PC-3 (cell line): ENCODE data around the gene PRSS33. TPM values are rescaled to one million over a fixed set of nuclear protein-coding genes. Genes with fewer than 3 reads are reported as not detected.

Experiments used
- ATAC-seq: fragments of 200-7000 bp; cut with Tn5 transposase; 2 replicates; pipeline ENCODE4 v1.9.1; 2020; ENCODE audit warnings: mild to moderate bottlenecking, moderate library complexity
- BruUV-seq: library from RNA; stranded (reverse); fragments of 400-500 nt; replicated peaks from 2 replicates; lab custom pipeline; 2021; lab: Mats Ljungman, UMichigan
- CTCF ChIA-PET: fragments of 300-600 bp; sonication (Branson Sonifier 250); formaldehyde crosslinking; loops from one replicate; lab custom pipeline; 2022; ENCODE audit warnings: antibody characterized with exemption; lab: Charles Lee
- POLR2A ChIA-PET: fragments of 300-600 bp; sonication (Branson Sonifier 250); formaldehyde crosslinking; loops from one replicate; lab custom pipeline; 2022; ENCODE audit warnings: antibody characterized with exemption; ENCODE audit not compliant: unreplicated experiment; lab: Charles Lee
- DNase-seq: peaks from one replicate; pipeline ENCODE4 v3.0.0-alpha.2; 2015
- H2AFZ ChIP-seq: fragments of 300-600 bp; sonication (generic); 2 replicates; pipeline ENCODE4 v1.6.0; 2016; ENCODE audit warnings: antibody characterized with exemption, low read length
- H3F3A ChIP-seq: fragments of 300-600 bp; sonication (generic); one replicate; pipeline ENCODE4 v1.6.0; 2017; ENCODE audit warnings: antibody characterized with exemption, low read length, control low read depth, mild to moderate bottlenecking; ENCODE audit not compliant: unreplicated experiment
- H3K27ac ChIP-seq: fragments of 300-600 bp; sonication (generic); 2 replicates; pipeline ENCODE4 v1.5.1; 2016; ENCODE audit warnings: mild to moderate bottlenecking, low read length
- H3K27me3 ChIP-seq: fragments of 300-600 bp; sonication (generic); 2 replicates; pipeline ENCODE4 v1.6.1; 2016; ENCODE audit warnings: low read length, mixed read lengths
- H3K36me3 ChIP-seq: fragments of 300-600 bp; sonication (generic); 2 replicates; pipeline ENCODE4 v1.6.1; 2016; ENCODE audit warnings: low read depth, mixed run types, low read length, mixed read lengths
- H3K4me1 ChIP-seq: fragments of 300-600 bp; sonication (generic); 2 replicates; pipeline ENCODE4 v1.5.1; 2016; ENCODE audit warnings: low read length; ENCODE audit not compliant: insufficient read depth
- H3K4me2 ChIP-seq: fragments of 300-600 bp; sonication (generic); 2 replicates; pipeline ENCODE4 v1.6.0; 2016; ENCODE audit warnings: low read length
- H3K4me3 ChIP-seq: fragments of 300-600 bp; sonication (generic); 2 replicates; pipeline ENCODE4 v1.5.1; 2016; ENCODE audit warnings: mild to moderate bottlenecking, low read length, mixed read lengths
- H3K79me2 ChIP-seq: fragments of 300-600 bp; sonication (generic); 2 replicates; pipeline ENCODE4 v1.6.1; 2017; ENCODE audit warnings: low read length, mixed read lengths
- H3K9ac ChIP-seq: fragments of 300-600 bp; sonication (generic); 2 replicates; pipeline ENCODE4 v1.6.0; 2016; ENCODE audit warnings: mild to moderate bottlenecking, low read length
- H3K9me2 ChIP-seq: fragments of 300-600 bp; sonication (generic); replicated peaks from 2 replicates; pipeline ENCODE4 v1.6.1; 2016; ENCODE audit warnings: mixed run types, low read length, mixed read lengths
- H3K9me3 ChIP-seq: fragments of 300-600 bp; sonication (generic); 2 replicates; pipeline ENCODE4 v1.6.1; 2016; ENCODE audit warnings: low read length, mixed read lengths
- H4K20me1 ChIP-seq: fragments of 300-600 bp; sonication (generic); 2 replicates; pipeline ENCODE4 v1.6.1; 2016; ENCODE audit warnings: low read length, mixed read lengths
- EZH2 ChIP-seq: fragments of 300-600 bp; sonication (generic); IDR thresholded peaks from one replicate; pipeline ENCODE4 v1.6.1; 2017; ENCODE audit warnings: antibody characterized with exemption, mild to moderate bottlenecking, low read length; ENCODE audit not compliant: unreplicated experiment
- EZH2phosphoT487 ChIP-seq: fragments of 300-600 bp; sonication (generic); IDR thresholded peaks from 2 replicates; pipeline ENCODE4 v1.6.1; 2018; ENCODE audit warnings: mild to moderate bottlenecking, antibody characterized with exemption, low read length, borderline replicate concordance
- intact Hi-C: fragments of 100-400 bp; cut with micrococcal nuclease; formaldehyde crosslinking; loops from 2 replicates; pipeline ENCODE4 v1.9.0; 2023
- total RNA-seq: library from RNA; depleted of rRNA; stranded (reverse); fragments of >200 nt; gene quantifications from 2 replicates; pipeline ENCODE4 v1.2.3, GENCODE V29; 2014
- TF ChIP-seq, protein P1 (sequence below): fragments of 300-600 bp; sonication (generic); conservative IDR thresholded peaks from 2 replicates; pipeline ENCODE4 v1.5.1; 2017; ENCODE audit warnings: antibody characterized with exemption, low read depth, mild to moderate bottlenecking, low read length

The PRSS33 gene
- total RNA-seq, 1 experiment from 2014 or later: 0.11 TPM

DNA sequence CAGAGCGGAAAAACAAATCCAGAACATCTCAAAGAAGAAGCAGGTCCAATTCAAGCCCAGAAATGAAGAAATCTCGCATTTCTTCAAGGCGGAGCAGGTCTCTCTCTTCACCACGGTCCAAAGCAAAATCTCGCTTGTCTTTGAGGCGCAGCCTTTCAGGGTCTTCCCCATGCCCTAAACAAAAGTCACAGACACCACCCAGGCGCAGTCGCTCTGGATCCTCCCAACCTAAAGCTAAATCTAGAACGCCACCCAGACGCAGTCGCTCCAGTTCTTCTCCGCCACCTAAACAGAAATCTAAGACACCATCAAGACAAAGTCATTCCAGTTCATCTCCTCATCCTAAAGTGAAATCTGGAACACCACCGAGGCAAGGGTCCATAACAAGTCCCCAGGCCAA is 24.6 kb downstream of the PRSS33 start:
- CTCF ChIA-PET: no interaction called here
- ATAC-seq (no peak), DNase-seq (no peak)
- POLR2A ChIA-PET: no interaction called here
- H3K4me2 ChIP-seq: no peak overlapping the region
- no peak overlapping the region for H3K4me3 ChIP-seq
- H3K27me3 ChIP-seq: no peaks in the 10 kb centered on the region
- H3K79me2 ChIP-seq: peaks cover 98% of the 10 kb centered on the region
- H3K27ac ChIP-seq: no peak overlapping the region
- H3K4me1 ChIP-seq: no peaks in the 10 kb centered on the region
- TF ChIP-seq, protein P1, sequence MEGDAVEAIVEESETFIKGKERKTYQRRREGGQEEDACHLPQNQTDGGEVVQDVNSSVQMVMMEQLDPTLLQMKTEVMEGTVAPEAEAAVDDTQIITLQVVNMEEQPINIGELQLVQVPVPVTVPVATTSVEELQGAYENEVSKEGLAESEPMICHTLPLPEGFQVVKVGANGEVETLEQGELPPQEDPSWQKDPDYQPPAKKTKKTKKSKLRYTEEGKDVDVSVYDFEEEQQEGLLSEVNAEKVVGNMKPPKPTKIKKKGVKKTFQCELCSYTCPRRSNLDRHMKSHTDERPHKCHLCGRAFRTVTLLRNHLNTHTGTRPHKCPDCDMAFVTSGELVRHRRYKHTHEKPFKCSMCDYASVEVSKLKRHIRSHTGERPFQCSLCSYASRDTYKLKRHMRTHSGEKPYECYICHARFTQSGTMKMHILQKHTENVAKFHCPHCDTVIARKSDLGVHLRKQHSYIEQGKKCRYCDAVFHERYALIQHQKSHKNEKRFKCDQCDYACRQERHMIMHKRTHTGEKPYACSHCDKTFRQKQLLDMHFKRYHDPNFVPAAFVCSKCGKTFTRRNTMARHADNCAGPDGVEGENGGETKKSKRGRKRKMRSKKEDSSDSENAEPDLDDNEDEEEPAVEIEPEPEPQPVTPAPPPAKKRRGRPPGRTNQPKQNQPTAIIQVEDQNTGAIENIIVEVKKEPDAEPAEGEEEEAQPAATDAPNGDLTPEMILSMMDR: no peak
- TF ChIP-seq EZH2: no peak
- TF ChIP-seq EZH2phosphoT487: no peak
- H3K9ac ChIP-seq: no peak overlapping the region
- peaks cover 51% of the 10 kb centered on the region for H4K20me1 ChIP-seq
- no peaks in the 10 kb centered on the region for H3F3A ChIP-seq
- H3K9me3 ChIP-seq: no peaks in the 10 kb centered on the region
- H3K36me3 ChIP-seq: peaks cover 97% of the 10 kb centered on the region
- intact Hi-C loops: no loop called here
- H3K9me2 ChIP-seq: no peaks in the 10 kb centered on the region
- no TSS peak for BruUV-seq
- no peak overlapping the region for H2AFZ ChIP-seq

DNA sequence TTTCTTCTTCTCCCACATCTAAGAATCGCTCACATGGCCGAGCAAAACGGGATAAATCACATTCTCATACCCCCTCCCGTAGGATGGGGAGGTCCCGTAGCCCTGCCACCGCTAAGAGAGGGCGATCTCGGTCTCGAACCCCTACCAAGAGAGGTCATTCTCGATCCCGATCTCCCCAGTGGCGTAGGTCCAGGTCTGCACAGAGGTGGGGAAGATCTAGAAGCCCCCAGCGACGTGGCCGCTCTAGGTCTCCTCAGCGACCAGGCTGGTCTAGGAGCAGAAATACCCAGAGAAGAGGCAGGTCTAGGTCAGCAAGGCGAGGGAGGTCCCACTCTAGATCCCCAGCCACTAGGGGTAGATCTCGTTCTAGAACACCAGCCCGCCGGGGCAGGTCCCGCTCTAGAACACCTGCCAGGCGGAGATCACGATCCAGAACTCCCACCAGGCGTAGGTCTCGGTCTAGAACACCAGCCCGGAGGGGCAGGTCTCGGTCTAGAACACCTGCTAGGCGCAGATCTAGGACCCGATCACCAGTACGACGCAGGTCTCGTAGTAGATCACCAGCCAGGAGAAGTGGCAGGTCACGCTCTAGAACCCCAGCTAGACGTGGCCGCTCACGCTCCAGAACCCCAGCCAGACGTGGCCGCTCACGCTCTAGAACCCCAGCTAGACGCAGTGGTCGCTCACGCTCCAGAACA is 25.3 kb downstream of the PRSS33 start:
- no TSS peak for BruUV-seq

DNA sequence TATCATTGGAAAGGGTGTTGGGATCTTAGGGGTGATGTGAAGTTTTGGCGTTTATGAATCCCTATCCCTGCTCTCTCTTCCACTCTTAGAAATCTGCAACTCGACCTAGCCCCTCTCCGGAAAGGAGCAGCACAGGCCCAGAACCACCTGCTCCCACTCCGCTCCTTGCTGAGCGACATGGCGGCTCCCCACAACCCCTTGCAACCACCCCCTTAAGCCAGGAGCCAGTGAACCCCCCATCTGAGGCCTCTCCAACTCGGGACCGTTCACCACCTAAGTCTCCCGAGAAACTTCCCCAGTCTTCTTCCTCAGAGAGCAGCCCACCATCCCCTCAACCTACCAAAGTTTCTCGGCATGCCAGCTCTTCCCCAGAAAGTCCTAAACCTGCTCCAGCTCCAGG is 25.9 kb downstream of the PRSS33 start:
- no TSS peak for BruUV-seq
- Histone ChIP-seq H3K36me3 (peaks cover 95% of the 10 kb centered on the region), H4K20me1 (peaks cover 53% of the 10 kb centered on the region), H3K4me1 (no peaks in the 10 kb centered on the region), H3K9me2 (no peaks in the 10 kb centered on the region), H3K9me3 (no peaks in the 10 kb centered on the region), H3K4me3 (no peak overlapping the region), H3K9ac (no peak overlapping the region), H3K27me3 (no peaks in the 10 kb centered on the region), H3K4me2 (no peak overlapping the region), H2AFZ (no peak overlapping the region), H3K79me2 (peaks cover 99% of the 10 kb centered on the region), H3F3A (no peaks in the 10 kb centered on the region), H3K27ac (no peak overlapping the region)
- DNase-seq: no peak
- POLR2A ChIA-PET: no interaction called here
- CTCF ChIA-PET: no interaction called here
- intact Hi-C loops: no loop called here
- no peak for ATAC-seq
- TF ChIP-seq, protein P1: no peak
- no peak for TF ChIP-seq EZH2phosphoT487
- no peak for TF ChIP-seq EZH2

More for the DNA sequence above, 25.3 kb downstream of the PRSS33 start:
- Histone ChIP-seq H3K9me2 (no peaks in the 10 kb centered on the region), H3F3A (no peaks in the 10 kb centered on the region), H3K4me3 (no peak overlapping the region), H3K27me3 (no peaks in the 10 kb centered on the region), H3K27ac (no peak overlapping the region), H4K20me1 (peaks cover 53% of the 10 kb centered on the region), H3K4me2 (no peak overlapping the region), H3K9ac (no peak overlapping the region), H3K4me1 (no peaks in the 10 kb centered on the region), H2AFZ (no peak overlapping the region), H3K36me3 (peaks cover 97% of the 10 kb centered on the region), H3K79me2 (peaks cover 99% of the 10 kb centered on the region), H3K9me3 (no peaks in the 10 kb centered on the region)
- ATAC-seq (no peak), DNase-seq (no peak)
- CTCF ChIA-PET: no interaction called here
- TF ChIP-seq, protein P1: no peak
- TF ChIP-seq EZH2phosphoT487 (no peak), EZH2 (no peak)
- intact Hi-C loops: no loop called here
- POLR2A ChIA-PET: no interaction called here
